Gastrocnemius medialis (tissue), 4 donors: Measurements from ENCODE around the gene IFT122.
"Not testable (repeated sequence)": the region's sequence is repeated elsewhere in the genome, so short reads cannot be mapped to it uniquely, and the experiment has no call there.

Experiments
- POLR2A ChIP-seq, 2 donors: fragments of 450-650 bp; IDR thresholded peaks; one replicate each; pipeline ENCODE4 v1.6.1; 2017; ENCODE audit warnings: antibody characterized with exemption in 2 of 2, mild to moderate bottlenecking in 2 of 2, moderate library complexity in 2 of 2
- TF ChIP-seq, protein P1 (sequence below), 5 experiments: fragments of 450-650 bp in 3 of 5; fragments of 200-600 bp in 2 of 5; sonication (generic) in 2 of 5; IDR thresholded peaks in 4 of 5; conservative IDR thresholded peaks in 1 of 5; 1 replicate in 4 of 5; 2 replicates in 1 of 5; pipeline ENCODE4 v1.5.1; 2016 to 2019; ENCODE audit warnings: antibody characterized with exemption in 5 of 5, mild to moderate bottlenecking in 3 of 5, moderate library complexity in 3 of 5

DNA sequence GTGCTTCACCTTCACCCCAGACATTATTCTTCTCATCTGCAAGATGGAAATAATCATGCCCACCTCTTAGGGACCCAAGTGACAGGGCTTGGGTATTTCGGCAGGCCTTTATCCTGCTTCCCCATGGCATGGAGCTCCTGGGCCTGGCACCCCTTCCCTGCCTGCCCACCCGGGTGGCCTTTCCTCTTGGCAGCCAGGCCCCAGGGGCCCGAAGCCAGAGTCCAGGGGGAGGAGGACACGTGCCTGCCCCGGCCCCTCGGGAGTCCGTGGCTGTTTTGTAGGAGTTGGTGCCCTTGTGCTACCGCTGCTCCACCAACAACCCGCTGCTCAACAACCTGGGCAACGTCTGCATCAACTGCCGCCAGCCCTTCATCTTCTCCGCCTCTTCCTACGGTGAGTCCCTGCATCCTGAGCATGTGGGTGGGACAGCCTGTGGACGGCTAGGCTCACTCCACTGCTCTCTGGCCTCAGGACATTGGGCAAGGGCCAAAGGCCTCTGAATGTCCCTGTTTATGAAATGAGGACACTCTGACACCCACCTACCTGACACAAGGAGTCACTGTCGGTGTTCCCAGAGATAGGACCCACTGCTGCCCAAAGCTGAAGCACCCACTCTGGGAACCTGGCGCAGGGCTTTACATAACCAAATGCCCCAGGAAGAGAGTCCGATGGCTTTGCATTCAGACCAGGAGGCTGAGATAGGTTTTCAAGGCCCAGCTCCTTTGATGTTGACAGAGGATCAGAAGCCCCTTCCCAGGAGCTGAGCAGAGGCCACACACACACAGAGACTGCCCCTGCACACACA lies 46.1 kb upstream of the IFT122 start:
- TF ChIP-seq, protein P1, sequence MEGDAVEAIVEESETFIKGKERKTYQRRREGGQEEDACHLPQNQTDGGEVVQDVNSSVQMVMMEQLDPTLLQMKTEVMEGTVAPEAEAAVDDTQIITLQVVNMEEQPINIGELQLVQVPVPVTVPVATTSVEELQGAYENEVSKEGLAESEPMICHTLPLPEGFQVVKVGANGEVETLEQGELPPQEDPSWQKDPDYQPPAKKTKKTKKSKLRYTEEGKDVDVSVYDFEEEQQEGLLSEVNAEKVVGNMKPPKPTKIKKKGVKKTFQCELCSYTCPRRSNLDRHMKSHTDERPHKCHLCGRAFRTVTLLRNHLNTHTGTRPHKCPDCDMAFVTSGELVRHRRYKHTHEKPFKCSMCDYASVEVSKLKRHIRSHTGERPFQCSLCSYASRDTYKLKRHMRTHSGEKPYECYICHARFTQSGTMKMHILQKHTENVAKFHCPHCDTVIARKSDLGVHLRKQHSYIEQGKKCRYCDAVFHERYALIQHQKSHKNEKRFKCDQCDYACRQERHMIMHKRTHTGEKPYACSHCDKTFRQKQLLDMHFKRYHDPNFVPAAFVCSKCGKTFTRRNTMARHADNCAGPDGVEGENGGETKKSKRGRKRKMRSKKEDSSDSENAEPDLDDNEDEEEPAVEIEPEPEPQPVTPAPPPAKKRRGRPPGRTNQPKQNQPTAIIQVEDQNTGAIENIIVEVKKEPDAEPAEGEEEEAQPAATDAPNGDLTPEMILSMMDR (IDR thresholded peaks at IDR 0.05 in 4 of 5, conservative IDR thresholded peaks at IDR 0.05 in 1 of 5), result not testable (repeated sequence)
- TF ChIP-seq POLR2A (IDR thresholded peaks at IDR 0.05), result not testable (repeated sequence)
